HCT116 (cell line): ENCODE measurements around the gene AVPR1B. TPM values are rescaled to one million over a fixed set of nuclear protein-coding genes. Genes with fewer than 3 reads are reported as not detected.
"Not testable (repeated sequence)": the region's sequence is repeated elsewhere in the genome, so short reads cannot be mapped to it uniquely, and the experiment has no call there.

Experiments
- ATAC-seq: fragments of 200-7000 bp; cut with Tn5 transposase; 2 replicates; pipeline ENCODE4 v1.9.1; 2020; ENCODE audit warnings: mild to moderate bottlenecking, moderate library complexity
- BruUV-seq: library from RNA; stranded (reverse); fragments of 400-500 nt; replicated peaks from 2 replicates; lab custom pipeline; 2021; lab: Mats Ljungman, UMichigan
- CTCF ChIA-PET: fragments of 300-600 bp; sonication (Branson Sonifier 250); formaldehyde crosslinking; loops from one replicate; lab custom pipeline; 2021; ENCODE audit warnings: antibody characterized with exemption; lab: Charles Lee
- POLR2A ChIA-PET: fragments of 300-600, 350-600 bp; sonication (Branson Sonifier 250); formaldehyde crosslinking; loops from one replicate; lab custom pipeline; 2021; ENCODE audit warnings: antibody characterized with exemption; lab: Charles Lee
- RAD21 ChIA-PET, 2 experiments: fragments of 300-600 bp; sonication (Branson Sonifier 250); formaldehyde crosslinking; loops; one replicate each; lab custom pipeline; 2023; ENCODE audit warnings: low total read pairs in 2 of 2; ENCODE audit not compliant: uncharacterized antibody in 2 of 2, unreplicated experiment in 2 of 2, low non-redundant PET in 1 of 2; lab: Charles Lee
- DNase-seq: peaks from one replicate; pipeline ENCODE4 v3.0.0-alpha.2; 2010; ENCODE audit warnings: low read depth, low spot score
- H2AFZ ChIP-seq: fragments of 200-600 bp; shearing (Covaris generic), sonication (generic); 2 replicates; pipeline ENCODE4 v1.6.1; 2017; ENCODE audit warnings: low read depth, mixed run types, mixed read lengths, antibody characterized with exemption, low read length; ENCODE audit not compliant: poor library complexity, severe bottlenecking
- H3K27ac ChIP-seq: 2 replicates; pipeline ENCODE4 v1.5.1; 2012; ENCODE audit warnings: low read depth, low read length
- H3K27me3 ChIP-seq: fragments of 200-600 bp; sonication (generic); 2 replicates; pipeline ENCODE4 v1.6.1; 2016; ENCODE audit warnings: mixed run types, low read length, mixed read lengths; ENCODE audit not compliant: insufficient read depth
- H3K36me3 ChIP-seq, 2 experiments: fragments of 200-500 bp in 1 of 2; fragments of 200-600 bp in 1 of 2; sonication (Bioruptor generic) in 1 of 2; sonication (generic) in 1 of 2; 2 replicates each; pipeline versions ENCODE4 v1.5.1 to v1.6.1; 2014 to 2016; ENCODE audit warnings: low read length in 2 of 2, inconsistent platforms in 1 of 2, mixed read lengths in 1 of 2, mixed run types in 1 of 2; ENCODE audit not compliant: insufficient read depth in 2 of 2, control insufficient read depth in 1 of 2
- H3K4me1 ChIP-seq, 2 experiments: fragments of 200-600 bp in 1 of 2; sonication (generic) in 1 of 2; 2 replicates each; pipeline versions ENCODE4 v1.5.1 to v1.6.1; 2012 to 2017; ENCODE audit warnings: low read length in 2 of 2, inconsistent platforms in 1 of 2, mild to moderate bottlenecking in 1 of 2, mixed read lengths in 1 of 2, mixed run types in 1 of 2, moderate library complexity in 1 of 2; ENCODE audit not compliant: insufficient read depth in 2 of 2, control insufficient read depth in 1 of 2
- H3K4me2 ChIP-seq: fragments of 200-600 bp; sonication (generic); 2 replicates; pipeline ENCODE4 v1.6.1; 2017; ENCODE audit warnings: mixed run types, low read length, mixed read lengths
- H3K4me3 ChIP-seq, 2 experiments: fragments of 200-600 bp in 1 of 2; sonication (generic) in 1 of 2; replicated peaks in 1 of 2; 2 replicates each; pipeline ENCODE4 v1.5.1; 2011 to 2016; ENCODE audit warnings: low read length in 2 of 2, control low read depth in 1 of 2, low read depth in 1 of 2, mild to moderate bottlenecking in 1 of 2, mixed read lengths in 1 of 2, mixed run types in 1 of 2
- H3K79me2 ChIP-seq: fragments of 200-600 bp; sonication (generic); 2 replicates; pipeline ENCODE4 v1.6.1; 2017; ENCODE audit warnings: mild to moderate bottlenecking, mixed run types, low read length, moderate library complexity, mixed read lengths; ENCODE audit not compliant: insufficient read depth
- H3K9ac ChIP-seq: fragments of 200-600 bp; sonication (generic); 2 replicates; pipeline ENCODE4 v1.6.1; 2016; ENCODE audit warnings: low read length, mixed read lengths
- H3K9me2 ChIP-seq: fragments of 200-600 bp; sonication (generic), shearing (Covaris generic); 2 replicates; pipeline ENCODE4 v1.6.1; 2017; ENCODE audit warnings: mixed run types, mild to moderate bottlenecking, moderate library complexity; ENCODE audit not compliant: insufficient read depth
- H3K9me3 ChIP-seq, 2 experiments: fragments of 200-500 bp in 1 of 2; fragments of 200-600 bp in 1 of 2; sonication (Bioruptor generic) in 1 of 2; sonication (generic) in 1 of 2; 2 replicates each; pipeline ENCODE4 v1.6.1; 2014 to 2017; ENCODE audit warnings: low read length in 2 of 2, mixed read lengths in 2 of 2, inconsistent platforms in 1 of 2, low read depth in 1 of 2, mild to moderate bottlenecking in 1 of 2, mixed run types in 1 of 2, moderate library complexity in 1 of 2; ENCODE audit not compliant: control insufficient read depth in 1 of 2, insufficient read depth in 1 of 2
- H4K20me1 ChIP-seq: fragments of 200-600 bp; sonication (generic), shearing (Covaris generic); 2 replicates; pipeline ENCODE4 v1.6.1; 2017; ENCODE audit warnings: mixed run types, mild to moderate bottlenecking, moderate library complexity; ENCODE audit not compliant: insufficient read depth
- EGR1 ChIP-seq: IDR thresholded peaks from 2 replicates; pipeline ENCODE4 v1.6.1; 2012; ENCODE audit warnings: low read depth
- EZH2 ChIP-seq: fragments of 200-600 bp; sonication (generic); IDR thresholded peaks from 2 replicates; pipeline ENCODE4 v1.6.1; 2017; ENCODE audit warnings: antibody characterized with exemption, mixed run types
- MAX ChIP-seq: IDR thresholded peaks from 2 replicates; pipeline ENCODE4 v1.6.1; 2012
- SP1 ChIP-seq: IDR thresholded peaks from 2 replicates; pipeline ENCODE4 v1.6.1; 2012; ENCODE audit warnings: low read depth
- TCF7L2 ChIP-seq: IDR thresholded peaks from 2 replicates; pipeline ENCODE4 v1.7.0; 2011; ENCODE audit warnings: borderline replicate concordance, inconsistent platforms; ENCODE audit not compliant: insufficient read depth, insufficient read length; ENCODE audit errors: extremely low read depth
- intact Hi-C: fragments of 100-400 bp; cut with micrococcal nuclease; formaldehyde crosslinking; loops from 2 replicates; pipeline ENCODE4 v1.10.0; 2022
- total RNA-seq: library from RNA; stranded (reverse); gene quantifications from one replicate; pipeline ENCODE4 v1.2.1, GENCODE V29; 2021; ENCODE audit not compliant: unreplicated experiment
- TF ChIP-seq, protein P1 (sequence below): IDR thresholded peaks from 2 replicates; pipeline ENCODE4 v1.6.1; 2011; ENCODE audit warnings: mild to moderate bottlenecking, low read length, moderate library complexity; ENCODE audit not compliant: insufficient replicate concordance; ENCODE audit errors: extremely low read depth

Gene AVPR1B
- total RNA-seq, 1 experiment from 2014 or later = not detected

DNA sequence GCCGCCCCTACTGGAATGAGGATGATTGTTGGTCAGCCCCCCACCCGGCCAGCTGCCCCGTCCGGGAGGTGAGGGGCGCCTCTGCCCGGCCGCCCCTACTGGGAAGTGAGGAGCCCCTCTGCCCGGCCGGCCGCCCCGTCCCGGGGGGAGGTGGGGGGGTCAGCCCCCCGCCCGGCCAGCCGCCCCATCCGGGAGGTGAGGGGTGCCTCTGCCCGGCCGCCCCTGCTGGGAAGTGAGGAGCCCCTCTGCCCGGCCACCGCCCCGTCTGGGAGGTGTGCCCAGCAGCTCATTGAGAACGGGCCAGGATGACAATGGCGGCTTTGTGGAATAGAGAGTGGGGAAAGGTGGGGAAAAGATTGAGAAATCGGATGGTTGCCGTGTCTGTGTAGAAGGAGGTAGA lies 52.7 kb downstream of the AVPR1B start:
- RAD21 ChIA-PET = not testable (repeated sequence)

GRCh38 chr1:206064001-206064400 lies 53.2 kb downstream of the AVPR1B start:
- H3K27ac ChIP-seq, intact Hi-C loops, POLR2A ChIA-PET, BruUV-seq, ATAC-seq, H4K20me1 ChIP-seq, H3K9me2 ChIP-seq, H3K27me3 ChIP-seq, H3K36me3 ChIP-seq, DNase-seq, H3K4me1 ChIP-seq, H2AFZ ChIP-seq, H3K79me2 ChIP-seq, H3K9ac ChIP-seq, CTCF ChIA-PET, RAD21 ChIA-PET, H3K4me3 ChIP-seq, H3K9me3 ChIP-seq, H3K4me2 ChIP-seq: not testable (repeated sequence)

More for the DNA sequence above, 52.7 kb downstream of the AVPR1B start:
- H3K79me2 ChIP-seq, H3K9me2 ChIP-seq, BruUV-seq, H4K20me1 ChIP-seq, H3K36me3 ChIP-seq, H2AFZ ChIP-seq, H3K4me3 ChIP-seq, ATAC-seq, H3K4me2 ChIP-seq, DNase-seq, H3K27me3 ChIP-seq, H3K9me3 ChIP-seq, POLR2A ChIA-PET, intact Hi-C loops, H3K4me1 ChIP-seq, H3K27ac ChIP-seq, H3K9ac ChIP-seq, CTCF ChIA-PET: not testable (repeated sequence)

DNA sequence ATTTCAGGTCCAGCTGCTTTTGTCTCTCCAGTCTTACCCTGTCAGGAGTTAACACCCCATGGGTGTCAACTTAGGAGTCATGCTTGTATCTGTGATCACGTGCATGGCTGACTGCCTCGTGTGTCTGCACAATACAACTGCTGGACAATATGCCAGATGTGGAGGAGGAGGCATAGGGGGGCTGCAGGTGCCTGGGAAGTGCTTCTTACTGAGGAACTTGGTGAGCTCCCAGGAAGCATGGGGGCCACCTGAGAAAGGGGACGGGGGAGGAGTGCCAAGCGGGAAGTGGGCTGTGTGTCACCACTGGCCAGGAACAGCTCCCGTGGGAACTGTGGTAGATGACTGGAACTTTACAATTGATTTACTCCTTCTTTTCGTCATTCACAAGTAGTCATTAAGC lies 54.7 kb downstream of the AVPR1B start:
- ChIA-PET RAD21 (no interaction called here), POLR2A (no interaction called here), CTCF (no interaction called here)
- Histone ChIP-seq H3K4me1 (no peaks in the 10 kb centered on the region), H3K9me2 (no peaks in the 10 kb centered on the region), H3K27me3 (no peaks in the 10 kb centered on the region), H2AFZ (no peak overlapping the region), H4K20me1 (no peaks in the 10 kb centered on the region), H3K4me2 (no peak overlapping the region), H3K4me3 (no peak overlapping the region), H3K79me2 (no peaks in the 10 kb centered on the region), H3K36me3 (no peaks in the 10 kb centered on the region), H3K9me3 (no peaks in the 10 kb centered on the region), H3K27ac (no peak overlapping the region), H3K9ac (no peak overlapping the region)
- DNase-seq (no peak), ATAC-seq (no peak)
- BruUV-seq = no TSS peak
- TF ChIP-seq TCF7L2 (no peak), SP1 (no peak), EGR1 (no peak), MAX (no peak), EZH2 (no peak)
- TF ChIP-seq, protein P1, sequence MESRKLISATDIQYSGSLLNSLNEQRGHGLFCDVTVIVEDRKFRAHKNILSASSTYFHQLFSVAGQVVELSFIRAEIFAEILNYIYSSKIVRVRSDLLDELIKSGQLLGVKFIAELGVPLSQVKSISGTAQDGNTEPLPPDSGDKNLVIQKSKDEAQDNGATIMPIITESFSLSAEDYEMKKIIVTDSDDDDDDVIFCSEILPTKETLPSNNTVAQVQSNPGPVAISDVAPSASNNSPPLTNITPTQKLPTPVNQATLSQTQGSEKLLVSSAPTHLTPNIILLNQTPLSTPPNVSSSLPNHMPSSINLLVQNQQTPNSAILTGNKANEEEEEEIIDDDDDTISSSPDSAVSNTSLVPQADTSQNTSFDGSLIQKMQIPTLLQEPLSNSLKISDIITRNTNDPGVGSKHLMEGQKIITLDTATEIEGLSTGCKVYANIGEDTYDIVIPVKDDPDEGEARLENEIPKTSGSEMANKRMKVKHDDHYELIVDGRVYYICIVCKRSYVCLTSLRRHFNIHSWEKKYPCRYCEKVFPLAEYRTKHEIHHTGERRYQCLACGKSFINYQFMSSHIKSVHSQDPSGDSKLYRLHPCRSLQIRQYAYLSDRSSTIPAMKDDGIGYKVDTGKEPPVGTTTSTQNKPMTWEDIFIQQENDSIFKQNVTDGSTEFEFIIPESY = no peak
- intact Hi-C loops = no loop called here
